HCT116 (cell line): ENCODE data around the gene HS6ST1. TPM values are rescaled to one million over a fixed set of nuclear protein-coding genes. Genes with fewer than 3 reads are reported as not detected.

Experiments
- ATAC-seq: fragments of 200-7000 bp; cut with Tn5 transposase; 2 replicates; pipeline ENCODE4 v1.9.1; 2020; ENCODE audit warnings: mild to moderate bottlenecking, moderate library complexity
- BruUV-seq: library from RNA; stranded (reverse); fragments of 400-500 nt; replicated peaks from 2 replicates; lab custom pipeline; 2021; lab: Mats Ljungman, UMichigan
- CTCF ChIA-PET: fragments of 300-600 bp; sonication (Branson Sonifier 250); formaldehyde crosslinking; loops from one replicate; lab custom pipeline; 2021; ENCODE audit warnings: antibody characterized with exemption; lab: Charles Lee
- POLR2A ChIA-PET: fragments of 300-600, 350-600 bp; sonication (Branson Sonifier 250); formaldehyde crosslinking; loops from one replicate; lab custom pipeline; 2021; ENCODE audit warnings: antibody characterized with exemption; lab: Charles Lee
- RAD21 ChIA-PET, 2 experiments: fragments of 300-600 bp; sonication (Branson Sonifier 250); formaldehyde crosslinking; loops; one replicate each; lab custom pipeline; 2023; ENCODE audit warnings: low total read pairs in 2 of 2; ENCODE audit not compliant: uncharacterized antibody in 2 of 2, unreplicated experiment in 2 of 2, low non-redundant PET in 1 of 2; lab: Charles Lee
- DNase-seq: peaks from one replicate; pipeline ENCODE4 v3.0.0-alpha.2; 2010; ENCODE audit warnings: low read depth, low spot score
- H2AFZ ChIP-seq: fragments of 200-600 bp; shearing (Covaris generic), sonication (generic); 2 replicates; pipeline ENCODE4 v1.6.1; 2017; ENCODE audit warnings: low read depth, mixed run types, mixed read lengths, antibody characterized with exemption, low read length; ENCODE audit not compliant: poor library complexity, severe bottlenecking
- H3K27ac ChIP-seq: 2 replicates; pipeline ENCODE4 v1.5.1; 2012; ENCODE audit warnings: low read depth, low read length
- H3K27me3 ChIP-seq: fragments of 200-600 bp; sonication (generic); 2 replicates; pipeline ENCODE4 v1.6.1; 2016; ENCODE audit warnings: mixed run types, low read length, mixed read lengths; ENCODE audit not compliant: insufficient read depth
- H3K36me3 ChIP-seq, 2 experiments: fragments of 200-500 bp in 1 of 2; fragments of 200-600 bp in 1 of 2; sonication (Bioruptor generic) in 1 of 2; sonication (generic) in 1 of 2; 2 replicates each; pipeline versions ENCODE4 v1.5.1 to v1.6.1; 2014 to 2016; ENCODE audit warnings: low read length in 2 of 2, inconsistent platforms in 1 of 2, mixed read lengths in 1 of 2, mixed run types in 1 of 2; ENCODE audit not compliant: insufficient read depth in 2 of 2, control insufficient read depth in 1 of 2
- H3K4me1 ChIP-seq, 2 experiments: fragments of 200-600 bp in 1 of 2; sonication (generic) in 1 of 2; 2 replicates each; pipeline versions ENCODE4 v1.5.1 to v1.6.1; 2012 to 2017; ENCODE audit warnings: low read length in 2 of 2, inconsistent platforms in 1 of 2, mild to moderate bottlenecking in 1 of 2, mixed read lengths in 1 of 2, mixed run types in 1 of 2, moderate library complexity in 1 of 2; ENCODE audit not compliant: insufficient read depth in 2 of 2, control insufficient read depth in 1 of 2
- H3K4me2 ChIP-seq: fragments of 200-600 bp; sonication (generic); 2 replicates; pipeline ENCODE4 v1.6.1; 2017; ENCODE audit warnings: mixed run types, low read length, mixed read lengths
- H3K4me3 ChIP-seq, 2 experiments: fragments of 200-600 bp in 1 of 2; sonication (generic) in 1 of 2; replicated peaks in 1 of 2; 2 replicates each; pipeline ENCODE4 v1.5.1; 2011 to 2016; ENCODE audit warnings: low read length in 2 of 2, control low read depth in 1 of 2, low read depth in 1 of 2, mild to moderate bottlenecking in 1 of 2, mixed read lengths in 1 of 2, mixed run types in 1 of 2
- H3K79me2 ChIP-seq: fragments of 200-600 bp; sonication (generic); 2 replicates; pipeline ENCODE4 v1.6.1; 2017; ENCODE audit warnings: mild to moderate bottlenecking, mixed run types, low read length, moderate library complexity, mixed read lengths; ENCODE audit not compliant: insufficient read depth
- H3K9ac ChIP-seq: fragments of 200-600 bp; sonication (generic); 2 replicates; pipeline ENCODE4 v1.6.1; 2016; ENCODE audit warnings: low read length, mixed read lengths
- H3K9me2 ChIP-seq: fragments of 200-600 bp; sonication (generic), shearing (Covaris generic); 2 replicates; pipeline ENCODE4 v1.6.1; 2017; ENCODE audit warnings: mixed run types, mild to moderate bottlenecking, moderate library complexity; ENCODE audit not compliant: insufficient read depth
- H3K9me3 ChIP-seq, 2 experiments: fragments of 200-500 bp in 1 of 2; fragments of 200-600 bp in 1 of 2; sonication (Bioruptor generic) in 1 of 2; sonication (generic) in 1 of 2; 2 replicates each; pipeline ENCODE4 v1.6.1; 2014 to 2017; ENCODE audit warnings: low read length in 2 of 2, mixed read lengths in 2 of 2, inconsistent platforms in 1 of 2, low read depth in 1 of 2, mild to moderate bottlenecking in 1 of 2, mixed run types in 1 of 2, moderate library complexity in 1 of 2; ENCODE audit not compliant: control insufficient read depth in 1 of 2, insufficient read depth in 1 of 2
- H4K20me1 ChIP-seq: fragments of 200-600 bp; sonication (generic), shearing (Covaris generic); 2 replicates; pipeline ENCODE4 v1.6.1; 2017; ENCODE audit warnings: mixed run types, mild to moderate bottlenecking, moderate library complexity; ENCODE audit not compliant: insufficient read depth
- CEBPB ChIP-seq: IDR thresholded peaks from 2 replicates; pipeline ENCODE4 v1.6.1; 2012; ENCODE audit warnings: low read depth
- POLR2AphosphoS5 ChIP-seq: IDR thresholded peaks from 2 replicates; pipeline ENCODE4 v1.6.1; 2011; ENCODE audit warnings: mild to moderate bottlenecking, low read depth, low read length, moderate library complexity
- SRF ChIP-seq: IDR thresholded peaks from 2 replicates; pipeline ENCODE4 v1.6.1; 2012; ENCODE audit warnings: low read depth
- TCF7L2 ChIP-seq: IDR thresholded peaks from 2 replicates; pipeline ENCODE4 v1.7.0; 2011; ENCODE audit warnings: borderline replicate concordance, inconsistent platforms; ENCODE audit not compliant: insufficient read depth, insufficient read length; ENCODE audit errors: extremely low read depth
- ZNF274 ChIP-seq: fragments of 200-500 bp; sonication (Bioruptor generic); IDR thresholded peaks from 2 replicates; pipeline ENCODE4 v1.6.1; 2014; ENCODE audit warnings: mild to moderate bottlenecking, low read depth, low read length, inconsistent platforms
- intact Hi-C: fragments of 100-400 bp; cut with micrococcal nuclease; formaldehyde crosslinking; loops from 2 replicates; pipeline ENCODE4 v1.10.0; 2022
- total RNA-seq: library from RNA; stranded (reverse); gene quantifications from one replicate; pipeline ENCODE4 v1.2.1, GENCODE V29; 2021; ENCODE audit not compliant: unreplicated experiment
- TF ChIP-seq, protein P1 (sequence below): IDR thresholded peaks from 2 replicates; pipeline ENCODE4 v1.6.1; 2012
- TF ChIP-seq, protein P2 (sequence below): IDR thresholded peaks from 2 replicates; pipeline ENCODE4 v1.6.1; 2012
- TF ChIP-seq, protein P3 (sequence below), 3 experiments: fragments of 200-600 bp in 1 of 3; sonication (generic) in 1 of 3; IDR thresholded peaks in 2 of 3; conservative IDR thresholded peaks in 1 of 3; 2 replicates each; pipeline ENCODE4 v1.5.1; 2012 to 2017; ENCODE audit warnings: low read depth in 2 of 3, low read length in 2 of 3, antibody characterized with exemption in 1 of 3, borderline replicate concordance in 1 of 3, control low read depth in 1 of 3, mild to moderate bottlenecking in 1 of 3, mixed read lengths in 1 of 3, mixed run types in 1 of 3, moderate library complexity in 1 of 3; ENCODE audit not compliant: insufficient read depth in 1 of 3
- TF ChIP-seq, protein P4 (sequence below): IDR thresholded peaks from 2 replicates; pipeline ENCODE4 v1.6.1; 2011; ENCODE audit warnings: mild to moderate bottlenecking, low read length, moderate library complexity; ENCODE audit not compliant: insufficient replicate concordance; ENCODE audit errors: extremely low read depth

The HS6ST1 gene
- total RNA-seq, 1 experiment from 2014 or later = 35.0 TPM

DNA sequence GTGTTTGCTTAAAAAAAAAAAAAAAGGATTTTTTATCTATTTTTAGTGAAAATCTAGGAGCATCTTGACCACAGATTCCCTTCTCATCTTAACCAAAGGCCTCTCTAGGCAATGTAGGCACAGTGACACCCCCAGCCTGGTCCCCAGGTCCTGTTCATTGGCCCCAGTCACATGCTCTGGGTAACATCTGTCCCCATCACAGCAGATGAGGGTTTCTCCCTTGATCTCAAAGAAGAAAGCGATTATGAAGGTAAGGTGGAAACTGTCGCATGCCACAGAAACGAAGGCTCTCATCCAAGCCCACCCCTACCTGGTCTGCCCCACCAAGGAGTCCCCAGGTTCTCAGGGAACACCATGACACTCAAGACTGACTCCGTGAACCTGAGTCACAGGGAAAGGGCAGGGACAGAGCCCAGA lies 4.7 kb downstream of the HS6ST1 start:
- no peak overlapping the region for H3K27ac ChIP-seq
- no peak overlapping the region for H3K9ac ChIP-seq
- peaks cover 89% of the 10 kb centered on the region for H3K79me2 ChIP-seq
- no peak overlapping the region; the same call in 1 of the 2 replicates for H3K4me2 ChIP-seq
- no peaks in the 10 kb centered on the region for H3K9me3 ChIP-seq
- intact Hi-C loops = loop anchor here (10.0 kb wide), 1 partner anchor 249 kb away; no protein-coding TSS in a partner anchor
- POLR2A ChIA-PET = no interaction called here
- TF ChIP-seq TCF7L2 = no peak
- TF ChIP-seq CEBPB = no peak
- no peak for TF ChIP-seq ZNF274
- TF ChIP-seq, protein P1, sequence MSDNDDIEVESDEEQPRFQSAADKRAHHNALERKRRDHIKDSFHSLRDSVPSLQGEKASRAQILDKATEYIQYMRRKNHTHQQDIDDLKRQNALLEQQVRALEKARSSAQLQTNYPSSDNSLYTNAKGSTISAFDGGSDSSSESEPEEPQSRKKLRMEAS = no peak
- TF ChIP-seq, protein P2, sequence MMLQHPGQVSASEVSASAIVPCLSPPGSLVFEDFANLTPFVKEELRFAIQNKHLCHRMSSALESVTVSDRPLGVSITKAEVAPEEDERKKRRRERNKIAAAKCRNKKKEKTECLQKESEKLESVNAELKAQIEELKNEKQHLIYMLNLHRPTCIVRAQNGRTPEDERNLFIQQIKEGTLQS = no peak
- no peak for TF ChIP-seq SRF
- TF ChIP-seq, protein P3, sequence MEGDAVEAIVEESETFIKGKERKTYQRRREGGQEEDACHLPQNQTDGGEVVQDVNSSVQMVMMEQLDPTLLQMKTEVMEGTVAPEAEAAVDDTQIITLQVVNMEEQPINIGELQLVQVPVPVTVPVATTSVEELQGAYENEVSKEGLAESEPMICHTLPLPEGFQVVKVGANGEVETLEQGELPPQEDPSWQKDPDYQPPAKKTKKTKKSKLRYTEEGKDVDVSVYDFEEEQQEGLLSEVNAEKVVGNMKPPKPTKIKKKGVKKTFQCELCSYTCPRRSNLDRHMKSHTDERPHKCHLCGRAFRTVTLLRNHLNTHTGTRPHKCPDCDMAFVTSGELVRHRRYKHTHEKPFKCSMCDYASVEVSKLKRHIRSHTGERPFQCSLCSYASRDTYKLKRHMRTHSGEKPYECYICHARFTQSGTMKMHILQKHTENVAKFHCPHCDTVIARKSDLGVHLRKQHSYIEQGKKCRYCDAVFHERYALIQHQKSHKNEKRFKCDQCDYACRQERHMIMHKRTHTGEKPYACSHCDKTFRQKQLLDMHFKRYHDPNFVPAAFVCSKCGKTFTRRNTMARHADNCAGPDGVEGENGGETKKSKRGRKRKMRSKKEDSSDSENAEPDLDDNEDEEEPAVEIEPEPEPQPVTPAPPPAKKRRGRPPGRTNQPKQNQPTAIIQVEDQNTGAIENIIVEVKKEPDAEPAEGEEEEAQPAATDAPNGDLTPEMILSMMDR (IDR thresholded peaks at IDR 0.05 in 2 of 3, conservative IDR thresholded peaks at IDR 0.05 in 1 of 3; ENCODE audit: borderline replicate concordance in 1 of 3, insufficient read depth in 1 of 3, low read depth in 2 of 3, low read length in 2 of 3) = no peak
- no peak for TF ChIP-seq POLR2AphosphoS5
- TF ChIP-seq, protein P4, sequence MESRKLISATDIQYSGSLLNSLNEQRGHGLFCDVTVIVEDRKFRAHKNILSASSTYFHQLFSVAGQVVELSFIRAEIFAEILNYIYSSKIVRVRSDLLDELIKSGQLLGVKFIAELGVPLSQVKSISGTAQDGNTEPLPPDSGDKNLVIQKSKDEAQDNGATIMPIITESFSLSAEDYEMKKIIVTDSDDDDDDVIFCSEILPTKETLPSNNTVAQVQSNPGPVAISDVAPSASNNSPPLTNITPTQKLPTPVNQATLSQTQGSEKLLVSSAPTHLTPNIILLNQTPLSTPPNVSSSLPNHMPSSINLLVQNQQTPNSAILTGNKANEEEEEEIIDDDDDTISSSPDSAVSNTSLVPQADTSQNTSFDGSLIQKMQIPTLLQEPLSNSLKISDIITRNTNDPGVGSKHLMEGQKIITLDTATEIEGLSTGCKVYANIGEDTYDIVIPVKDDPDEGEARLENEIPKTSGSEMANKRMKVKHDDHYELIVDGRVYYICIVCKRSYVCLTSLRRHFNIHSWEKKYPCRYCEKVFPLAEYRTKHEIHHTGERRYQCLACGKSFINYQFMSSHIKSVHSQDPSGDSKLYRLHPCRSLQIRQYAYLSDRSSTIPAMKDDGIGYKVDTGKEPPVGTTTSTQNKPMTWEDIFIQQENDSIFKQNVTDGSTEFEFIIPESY = no peak
- TF ChIP-seq, all 23 proteins: peak for 0
- no peak overlapping the region for H3K4me3 ChIP-seq
- H3K27me3 ChIP-seq = no peaks in the 10 kb centered on the region
- ATAC-seq = no peak
- H3K36me3 ChIP-seq = peaks cover 0 to 12% of the 10 kb centered on the region in 2 experiments; a peak in 2 of 4 replicates
- H3K4me1 ChIP-seq = peaks cover 15 to 22% of the 10 kb centered on the region in 2 experiments; a peak in 3 of 4 replicates
- RAD21 ChIA-PET = no interaction called here
- H4K20me1 ChIP-seq = peaks cover 6% of the 10 kb centered on the region; the same call in 1 of the 2 replicates
- no peaks in the 10 kb centered on the region for H3K9me2 ChIP-seq
- no peak overlapping the region for H2AFZ ChIP-seq
- DNase-seq = no peak
- BruUV-seq = no TSS peak
- CTCF ChIA-PET = no interaction called here
